GM21737 (cell line): ENCODE measurements around the gene OR4Q3.
"Not testable (repeated sequence)": the region's sequence is repeated elsewhere in the genome, so short reads cannot be mapped to it uniquely, and the experiment has no call there.

Source experiments
- ATAC-seq: cut with Tn5 transposase; IDR thresholded peaks from one replicate; pipeline ENCODE4 v1.9.1; 2021; ENCODE audit warnings: mild to moderate bottlenecking, moderate library complexity; ENCODE audit not compliant: unreplicated experiment

Gene OR4Q3

GRCh38 chr14:19743256-19743655, at the start of gene OR4Q3:
Gene OR4Q3, plus strand, starts transcription at chr14:19743571.
- no peak for ATAC-seq

GRCh38 chr14:19729359-19729758, 14.0 kb upstream of the OR4Q3 start:
- ATAC-seq: no peak

GRCh38 chr14:19729763-19730162, 13.6 kb upstream of the OR4Q3 start:
- ATAC-seq: no peak

GRCh38 chr14:19733893-19734292, 9.5 kb upstream of the OR4Q3 start:
- not testable (repeated sequence) for ATAC-seq

GRCh38 chr14:19752316-19752715, 8.9 kb downstream of the OR4Q3 start:
- not testable (repeated sequence) for ATAC-seq

- no peak for ATAC-seq
These were observed 10.8 kb downstream of the OR4Q3 start for GRCh38 chr14:19754172-19754571.

GRCh38 chr14:19771491-19771890, 28.1 kb downstream of the OR4Q3 start:
- ATAC-seq: not testable (repeated sequence)

- ATAC-seq: no peak
These were observed 28.6 kb downstream of the OR4Q3 start for GRCh38 chr14:19771895-19772430.

GRCh38 chr14:19772454-19772853, 29.1 kb downstream of the OR4Q3 start:
- ATAC-seq: not testable (repeated sequence)

GRCh38 chr14:19773204-19773603, 29.8 kb downstream of the OR4Q3 start, which contains the start of gene OR4M1:
Gene OR4M1, plus strand, starts transcription at chr14:19773504. Its CDS starts 6,819 bp downstream, at chr14:19780323.
- not testable (repeated sequence) for ATAC-seq

GRCh38 chr14:19775587-19775986, 32.2 kb downstream of the OR4Q3 start:
- ATAC-seq: no peak

GRCh38 chr14:19785848-19786247, 42.5 kb downstream of the OR4Q3 start:
- ATAC-seq: not testable (repeated sequence)

- ATAC-seq: not testable (repeated sequence)
These were observed 43.9 kb downstream of the OR4Q3 start for GRCh38 chr14:19787318-19787717.

- not testable (repeated sequence) for ATAC-seq
These were observed 44.8 kb downstream of the OR4Q3 start for GRCh38 chr14:19788150-19788549.

- not testable (repeated sequence) for ATAC-seq
These were observed 53.2 kb downstream of the OR4Q3 start for GRCh38 chr14:19796520-19797108.
